Naive thymus-derived CD8-positive, alpha-beta T cell (primary cell): Measurements from ENCODE around the gene SETD3. TPM values are rescaled to one million over a fixed set of nuclear protein-coding genes. Genes with fewer than 3 reads are reported as not detected.

ENCODE experiments used
- ATAC-seq, 2 donors: fragments of 150-1000 bp; cut with Tn5 transposase in 1 of 2; sonication (Bioruptor Pico), chemical (Tn5 transposase) in 1 of 2; 1 replicate in 1 of 2; 2 replicates in 1 of 2; pipeline ENCODE4 v1.10.0; 2021; ENCODE audit warnings: mild to moderate bottlenecking in 2 of 2, moderate library complexity in 2 of 2
- POLR2A ChIA-PET: fragments of 350-600 bp; sonication (Branson Sonifier 250); formaldehyde crosslinking; loops from one replicate; lab custom pipeline; 2021; ENCODE audit warnings: antibody characterized with exemption; lab: Charles Lee
- DNase-seq, 10 donors: peaks; one replicate each; pipeline versions ENCODE4 v3.0.0 to v3.0.0-alpha.2; 2020 to 2022
- H3K27ac Mint-ChIP-seq, 10 donors: one replicate each; pipeline ENCODE4 v1.8.0; 2020 to 2022; ENCODE audit warnings: mild to moderate bottlenecking in 10 of 10, mixed read lengths in 10 of 10, moderate library complexity in 4 of 10, inconsistent platforms in 1 of 10
- H3K27me3 Mint-ChIP-seq, 5 donors: one replicate each; pipeline ENCODE4 v1.8.0; 2021 to 2022; ENCODE audit warnings: mixed read lengths in 5 of 5
- H3K36me3 Mint-ChIP-seq, 3 donors: one replicate each; pipeline ENCODE4 v1.8.0; 2020 to 2022; ENCODE audit warnings: mixed read lengths in 3 of 3, mild to moderate bottlenecking in 2 of 3, inconsistent platforms in 1 of 3
- H3K4me1 Mint-ChIP-seq, 4 donors: one replicate each; pipeline ENCODE4 v1.8.0; 2021 to 2022; ENCODE audit warnings: mixed read lengths in 4 of 4
- H3K4me3 Mint-ChIP-seq, 10 donors: one replicate each; pipeline ENCODE4 v1.8.0; 2020 to 2022; ENCODE audit warnings: mild to moderate bottlenecking in 10 of 10, mixed read lengths in 10 of 10, moderate library complexity in 6 of 10, inconsistent platforms in 1 of 10
- H3K9me3 Mint-ChIP-seq, 9 donors: one replicate each; pipeline ENCODE4 v1.8.0; 2020 to 2022; ENCODE audit warnings: mixed read lengths in 9 of 9, mild to moderate bottlenecking in 3 of 9, inconsistent platforms in 1 of 9, moderate library complexity in 1 of 9
- polyA plus RNA-seq, 3 donors: library from polyadenylated mRNA; unstranded; fragments of 300-500 nt; fragmentation: Illumina TruSeq; gene quantifications; one replicate each; pipeline ENCODE4 v1.2.3, GENCODE V29; 2021
- total RNA-seq, 8 experiments: library from RNA in 2 of 8; stranded (reverse) in 2 of 8; gene quantifications; one replicate each; pipeline ENCODE4 v1.2.3 and lab custom pipeline; 2021 to 2026

SETD3 gene
- total and polyA plus RNA-seq, 5 experiments from 2014 or later: 32.2 to 56.8 (median 35.6) TPM

DNA sequence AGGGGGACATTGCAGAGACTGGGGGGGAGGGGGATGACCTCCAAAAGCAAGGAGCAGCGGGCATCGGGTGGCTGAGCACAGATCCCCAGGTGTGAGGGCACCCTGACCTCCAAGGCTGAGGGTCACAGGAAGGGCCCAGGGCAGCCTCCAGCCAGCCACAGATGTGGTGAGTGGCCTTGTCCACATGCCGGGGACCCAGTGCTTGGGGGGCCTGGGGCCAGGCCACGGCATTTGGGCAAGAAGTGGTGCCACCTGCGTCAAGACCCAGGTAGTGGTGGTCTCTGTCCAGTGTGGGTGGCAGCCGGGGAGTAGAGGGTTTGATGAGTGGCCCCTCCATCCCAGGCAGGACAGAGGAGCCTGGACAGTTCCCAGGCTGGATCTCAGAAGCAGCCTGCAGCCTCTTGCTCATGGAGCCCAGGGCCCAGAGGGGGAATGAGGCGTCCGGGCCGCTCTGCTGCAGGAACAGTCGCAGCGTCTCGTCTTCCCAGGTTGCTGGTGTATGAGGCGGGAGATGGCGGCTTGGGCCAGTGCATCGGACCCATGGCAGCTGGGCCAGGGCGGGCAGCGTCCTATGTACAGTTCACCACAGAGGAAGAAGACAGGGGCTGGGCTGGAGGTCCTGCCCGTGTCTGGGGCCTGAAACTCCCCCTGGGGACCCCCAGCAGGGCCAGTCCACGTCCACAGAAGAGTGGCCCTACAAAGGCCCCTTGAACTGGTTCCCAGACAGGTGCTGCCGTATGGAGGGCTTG is 34.1 kb upstream of the SETD3 start:
- DNase-seq (peak in 1 of 10 donors; percentile 30), ATAC-seq (no peak)
- no peaks in the 10 kb centered on the region for H3K27me3 Mint-ChIP-seq
- peak overlapping the region in 2 of 10 donors; percentile 68 to 85 for H3K27ac Mint-ChIP-seq
- no peaks in the 10 kb centered on the region for H3K4me1 Mint-ChIP-seq
- POLR2A ChIA-PET: no interaction called here
- no peaks in the 10 kb centered on the region for H3K9me3 Mint-ChIP-seq
- H3K4me3 Mint-ChIP-seq: peak overlapping the region in 1 of 10 donors; percentile 5
- H3K36me3 Mint-ChIP-seq: peaks cover 0 to 22% (median 0%) of the 10 kb centered on the region in 3 donors

DNA sequence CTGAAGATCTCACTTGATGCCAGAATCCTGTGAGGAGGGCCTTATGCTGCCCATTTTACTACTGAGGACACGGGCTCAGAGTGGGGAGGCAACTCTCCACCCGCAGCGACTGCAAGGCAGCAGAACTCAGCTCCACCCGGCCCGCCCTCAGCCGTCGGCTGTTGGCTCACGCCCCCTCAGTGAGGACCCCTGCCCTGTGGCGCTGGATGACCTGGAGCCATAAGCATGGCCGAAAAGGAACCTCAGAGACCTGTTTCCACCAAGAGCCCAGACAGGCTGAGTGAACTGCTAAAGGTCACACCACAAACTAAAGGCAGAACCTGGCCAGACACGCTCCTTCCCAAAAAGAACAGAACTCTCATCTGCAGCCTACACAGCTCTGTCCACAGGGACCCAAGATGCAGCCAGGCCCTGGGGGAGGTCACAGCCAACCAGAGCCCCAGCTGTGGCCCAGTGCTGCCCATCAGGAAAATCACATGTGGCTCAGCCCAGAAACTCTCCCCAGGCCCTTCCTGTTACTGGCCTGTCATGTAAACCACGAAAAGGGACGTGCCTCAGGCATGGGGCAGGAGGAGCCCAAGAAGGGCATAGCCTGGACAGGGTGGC is 33.4 kb upstream of the SETD3 start:
- no peaks in the 10 kb centered on the region for H3K9me3 Mint-ChIP-seq
- no peaks in the 10 kb centered on the region for H3K27me3 Mint-ChIP-seq
- ATAC-seq (no peak), DNase-seq (peak in 1 of 10 donors; percentile 32)
- H3K4me3 Mint-ChIP-seq: no peak overlapping the region
- H3K4me1 Mint-ChIP-seq: peaks cover 0 to under 1% (median 0%) of the 10 kb centered on the region in 4 donors
- peaks cover 0 to 29% (median 0%) of the 10 kb centered on the region in 3 donors for H3K36me3 Mint-ChIP-seq
- POLR2A ChIA-PET: no interaction called here
- H3K27ac Mint-ChIP-seq: peak overlapping the region in 3 of 10 donors; percentile 17 to 68 (median 44)

DNA sequence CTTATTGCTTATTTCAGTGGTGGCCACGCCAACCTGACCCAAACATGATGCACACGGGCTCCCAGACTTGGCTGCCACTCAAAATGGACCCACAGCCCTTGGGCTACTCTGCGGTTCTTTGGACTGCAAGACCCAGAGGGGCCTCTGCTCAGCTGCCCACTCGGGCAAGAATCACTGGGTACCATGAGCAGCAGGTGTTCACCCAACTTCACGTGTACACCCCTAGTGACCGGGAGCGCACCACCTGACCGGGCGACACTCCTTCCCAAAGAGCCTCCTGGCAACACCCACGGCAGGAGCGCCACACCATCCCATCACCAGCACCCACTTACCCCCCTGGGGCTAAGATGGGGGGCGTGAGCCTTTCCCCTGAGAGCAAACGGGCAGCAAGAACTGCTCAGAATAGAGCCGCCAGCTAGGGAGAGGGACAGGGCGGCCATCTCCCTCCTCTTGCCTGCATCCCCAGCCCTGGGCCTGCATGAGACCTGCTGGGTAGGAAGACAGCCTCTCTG is 32.6 kb upstream of the SETD3 start:
- ATAC-seq (peak in 1 of 2 donors; percentile 8), DNase-seq (peak in 1 of 10 donors; percentile 37)
- H3K36me3 Mint-ChIP-seq: peaks cover 0 to 37% (median 0%) of the 10 kb centered on the region in 3 donors
- no peaks in the 10 kb centered on the region for H3K27me3 Mint-ChIP-seq
- POLR2A ChIA-PET: no interaction called here
- peak overlapping the region in 1 of 10 donors; percentile 68 for H3K27ac Mint-ChIP-seq
- H3K9me3 Mint-ChIP-seq: no peaks in the 10 kb centered on the region
- peaks cover 0 to 3% (median 0%) of the 10 kb centered on the region in 4 donors for H3K4me1 Mint-ChIP-seq
- H3K4me3 Mint-ChIP-seq: no peak overlapping the region

DNA sequence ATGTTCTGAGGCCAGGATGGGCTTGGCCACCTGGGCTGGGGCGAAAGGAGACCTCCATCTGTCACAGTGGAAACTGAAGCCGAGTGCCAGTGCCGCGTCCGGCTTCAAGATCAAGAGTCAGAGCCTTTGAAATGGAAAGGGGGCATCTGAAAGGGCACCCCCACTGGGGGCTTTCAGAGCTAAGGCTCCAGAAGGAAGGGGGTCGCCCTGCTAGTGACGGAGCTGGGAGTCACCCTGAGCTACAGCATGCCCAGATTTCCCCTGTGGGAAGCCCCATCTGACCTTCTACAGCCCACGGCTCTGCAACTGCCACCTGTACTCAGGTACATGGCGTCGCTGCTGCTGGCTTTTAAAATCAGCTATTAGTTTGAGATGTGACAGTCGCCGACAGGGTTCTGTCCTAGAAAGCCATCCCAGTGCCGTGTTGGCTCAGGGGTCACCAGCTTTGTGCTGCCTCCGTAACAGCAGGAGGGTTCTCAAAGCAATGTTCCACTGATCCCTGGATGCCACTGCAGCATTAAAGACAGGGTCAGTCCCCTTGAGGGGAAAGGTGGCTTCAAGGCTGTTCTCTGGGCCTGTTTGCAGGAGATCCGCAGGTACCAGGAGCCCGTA is 32.0 kb upstream of the SETD3 start:
- DNase-seq (peak in 1 of 10 donors; percentile 53), ATAC-seq (peak in 1 of 2 donors; percentile 3)
- Mint-ChIP-seq H3K9me3 (no peaks in the 10 kb centered on the region), H3K27me3 (no peaks in the 10 kb centered on the region), H3K27ac (peak overlapping the region in 2 of 10 donors; percentile 68 to 73), H3K4me1 (peaks cover 0 to 3% (median 0%) of the 10 kb centered on the region in 4 donors), H3K36me3 (peaks cover 0 to 42% (median 0%) of the 10 kb centered on the region in 3 donors), H3K4me3 (no peak overlapping the region)
- POLR2A ChIA-PET: no interaction called here

DNA sequence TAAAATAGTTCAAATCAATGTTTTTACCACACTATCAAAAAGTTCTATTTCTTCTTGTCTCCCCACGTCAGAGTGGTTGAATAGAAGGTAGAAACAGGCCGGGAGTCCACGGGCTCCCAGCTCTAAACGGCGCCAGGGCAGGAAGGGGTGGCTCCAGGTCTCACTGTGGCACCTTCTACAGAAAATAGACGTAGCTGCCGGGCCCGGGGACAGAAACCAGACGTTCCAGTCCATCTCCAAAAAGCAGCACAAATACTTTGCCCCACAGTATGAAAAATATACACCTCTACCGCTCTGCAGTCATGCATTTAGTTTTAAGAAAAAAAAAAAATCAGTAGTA is 31.4 kb upstream of the SETD3 start:
- POLR2A ChIA-PET: no interaction called here
- Mint-ChIP-seq H3K9me3 (no peaks in the 10 kb centered on the region), H3K4me1 (peaks cover 0 to 3% (median 0%) of the 10 kb centered on the region in 4 donors), H3K27ac (peak overlapping the region in 4 of 10 donors; percentile 20 to 73 (median 60)), H3K36me3 (peaks cover 0 to 48% (median 0%) of the 10 kb centered on the region in 3 donors), H3K4me3 (no peak overlapping the region), H3K27me3 (no peaks in the 10 kb centered on the region)
- ATAC-seq (no peak), DNase-seq (no peak)

DNA sequence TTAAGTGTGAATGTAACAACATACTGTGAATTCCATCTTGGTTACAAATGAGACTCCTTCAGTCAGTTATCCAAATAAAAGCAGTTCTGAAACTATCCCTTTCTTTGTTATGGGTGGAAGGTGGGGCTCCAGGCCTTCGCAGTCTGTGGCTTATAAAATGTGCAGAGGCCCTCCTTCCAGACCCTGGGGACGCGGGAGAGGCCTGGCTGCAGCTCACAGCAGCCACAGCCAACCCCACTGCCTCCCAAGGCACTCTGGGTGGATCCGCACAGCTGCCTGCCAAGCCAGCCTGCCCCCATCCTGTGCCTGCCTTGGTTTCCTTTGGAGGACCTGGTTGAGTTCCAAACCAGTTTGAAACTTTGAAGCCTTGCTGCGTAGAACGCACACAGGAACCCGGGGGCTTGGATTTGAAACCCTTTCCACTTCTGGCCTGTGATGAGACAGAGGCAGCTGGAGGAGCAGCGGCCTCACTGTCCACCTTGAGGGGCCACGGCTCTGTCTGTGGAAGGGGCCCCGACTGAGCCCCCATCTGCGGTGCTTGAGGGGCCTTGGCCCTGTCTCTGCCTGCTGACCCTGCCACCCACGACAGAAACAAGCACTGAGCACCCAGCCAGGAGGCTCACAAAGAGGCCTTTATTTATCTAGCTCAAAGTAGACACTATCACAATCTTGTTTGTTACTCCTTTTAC is 30.9 kb upstream of the SETD3 start:
- Mint-ChIP-seq H3K9me3 (no peaks in the 10 kb centered on the region), H3K4me3 (no peak overlapping the region), H3K4me1 (peaks cover 0 to 3% (median 0%) of the 10 kb centered on the region in 4 donors), H3K36me3 (peaks cover 0 to 53% (median 0%) of the 10 kb centered on the region in 3 donors), H3K27ac (peak overlapping the region in 2 of 10 donors; percentile 20 to 51), H3K27me3 (no peaks in the 10 kb centered on the region)
- POLR2A ChIA-PET: no interaction called here
- DNase-seq (no peak), ATAC-seq (no peak)

DNA sequence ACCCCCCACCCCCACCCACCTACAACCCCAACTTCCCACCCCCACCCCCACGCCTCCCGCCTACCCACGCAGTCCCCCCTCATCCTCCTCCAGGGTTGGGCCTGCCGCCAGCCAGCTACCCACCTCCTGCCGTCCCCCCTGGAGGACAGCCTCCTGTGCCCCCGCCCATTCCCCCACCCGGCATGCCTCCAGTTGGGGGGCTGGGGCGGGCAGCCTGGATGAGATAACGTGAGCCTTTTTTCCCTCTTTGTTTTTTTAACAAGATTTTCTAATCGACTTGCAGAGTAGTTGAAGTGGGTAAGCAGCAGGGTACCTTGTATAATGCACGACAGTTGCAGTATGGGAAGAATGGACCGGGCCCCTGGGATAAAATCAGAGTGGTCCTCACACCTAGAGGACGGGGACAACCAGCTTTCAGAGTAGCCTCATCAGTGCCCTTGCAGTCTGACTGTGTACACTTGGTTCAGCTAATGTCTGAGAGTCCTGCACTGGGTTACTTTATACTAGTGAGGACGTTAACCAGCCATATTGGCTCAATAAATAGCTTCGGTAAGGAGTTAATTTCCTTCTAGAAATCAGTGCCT is 30.0 kb upstream of the SETD3 start:
- H3K36me3 Mint-ChIP-seq: peaks cover 0 to 63% (median 5%) of the 10 kb centered on the region in 3 donors
- H3K27me3 Mint-ChIP-seq: no peaks in the 10 kb centered on the region
- H3K9me3 Mint-ChIP-seq: no peaks in the 10 kb centered on the region
- peaks cover 0 to 3% (median 0%) of the 10 kb centered on the region in 4 donors for H3K4me1 Mint-ChIP-seq
- ATAC-seq (no peak), DNase-seq (no peak)
- POLR2A ChIA-PET: no interaction called here
- no peak overlapping the region for H3K27ac Mint-ChIP-seq
- H3K4me3 Mint-ChIP-seq: no peak overlapping the region

DNA sequence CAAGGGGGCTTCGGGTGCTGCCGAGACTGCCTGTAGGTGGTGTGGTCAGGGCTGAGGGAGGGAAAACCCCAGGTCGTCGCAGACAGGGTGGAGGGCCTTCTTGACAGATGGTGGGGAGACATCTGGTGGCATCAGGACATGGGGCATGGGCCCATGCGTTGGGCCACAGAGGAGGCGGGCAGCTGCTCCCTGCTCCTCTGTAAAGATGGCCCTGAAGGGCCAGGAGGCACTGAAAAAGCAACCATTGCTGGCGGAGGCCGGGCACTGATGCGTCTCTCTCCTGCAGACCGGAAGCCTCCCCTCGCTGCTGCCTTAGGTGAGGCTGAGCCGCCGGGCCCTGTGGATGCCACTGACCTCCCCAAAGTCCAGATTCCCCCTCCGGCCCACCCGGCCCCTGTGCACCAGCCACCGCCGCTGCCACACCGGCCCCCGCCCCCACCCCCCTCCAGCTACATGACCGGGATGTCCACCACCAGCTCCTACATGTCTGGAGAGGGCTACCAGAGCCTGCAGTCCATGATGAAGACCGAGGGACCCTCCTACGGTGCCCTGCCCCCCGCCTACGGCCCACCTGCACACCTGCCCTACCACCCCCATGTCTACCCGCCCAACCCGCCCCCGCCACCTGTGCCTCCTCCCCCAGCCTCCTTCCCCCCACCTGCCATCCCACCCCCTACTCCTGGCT is 29.4 kb upstream of the SETD3 start:
- Mint-ChIP-seq H3K4me3 (no peak overlapping the region), H3K4me1 (peaks cover 0 to 3% (median 0%) of the 10 kb centered on the region in 4 donors), H3K27ac (peak overlapping the region in 2 of 10 donors; percentile 21 to 24), H3K27me3 (no peaks in the 10 kb centered on the region), H3K9me3 (no peaks in the 10 kb centered on the region), H3K36me3 (peaks cover 0 to 69% (median 7%) of the 10 kb centered on the region in 3 donors)
- POLR2A ChIA-PET: no interaction called here
- DNase-seq (no peak), ATAC-seq (no peak)

DNA sequence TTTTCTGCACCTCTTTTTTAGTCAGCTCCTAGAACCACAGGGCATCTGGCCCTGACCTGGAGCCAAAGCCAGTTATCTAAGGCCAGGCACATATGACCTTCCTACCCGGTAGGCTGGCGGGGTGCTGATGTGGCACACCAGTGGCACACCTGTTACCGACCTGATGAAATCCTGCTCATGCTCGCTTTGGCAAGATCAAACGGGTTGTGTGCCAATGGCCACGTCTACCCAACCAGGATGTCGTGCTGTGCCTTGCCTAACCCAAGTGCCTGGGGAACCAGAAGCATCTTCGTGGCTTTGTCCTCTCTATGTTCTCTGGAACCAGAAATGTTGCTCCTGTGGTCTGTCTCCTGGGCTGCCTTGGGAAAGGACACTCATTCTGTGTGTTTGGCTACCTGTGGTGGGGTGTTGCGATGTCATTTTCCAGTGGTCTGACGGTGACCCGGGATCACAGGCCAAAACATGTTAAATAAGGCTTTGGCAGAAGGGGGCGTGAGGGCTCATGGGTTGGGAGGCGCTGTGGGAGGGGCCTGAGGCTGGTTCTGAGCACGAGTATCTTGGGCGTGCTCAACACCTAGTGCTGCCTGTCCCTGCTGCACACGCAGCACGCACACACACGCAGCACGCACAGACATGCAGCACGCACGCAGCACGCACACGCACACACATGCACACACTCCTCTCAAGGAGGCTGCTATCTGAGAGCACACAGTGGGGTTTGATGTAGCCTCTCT is 28.4 kb upstream of the SETD3 start:
- Mint-ChIP-seq H3K9me3 (no peaks in the 10 kb centered on the region), H3K36me3 (peaks cover 0 to 78% (median 12%) of the 10 kb centered on the region in 3 donors), H3K27ac (peak overlapping the region in 3 of 10 donors; percentile 48 to 73 (median 68)), H3K4me3 (no peak overlapping the region), H3K27me3 (no peaks in the 10 kb centered on the region), H3K4me1 (peaks cover 0 to 3% (median 0%) of the 10 kb centered on the region in 4 donors)
- DNase-seq: no peak
- POLR2A ChIA-PET: no interaction called here
- ATAC-seq: no peak

DNA sequence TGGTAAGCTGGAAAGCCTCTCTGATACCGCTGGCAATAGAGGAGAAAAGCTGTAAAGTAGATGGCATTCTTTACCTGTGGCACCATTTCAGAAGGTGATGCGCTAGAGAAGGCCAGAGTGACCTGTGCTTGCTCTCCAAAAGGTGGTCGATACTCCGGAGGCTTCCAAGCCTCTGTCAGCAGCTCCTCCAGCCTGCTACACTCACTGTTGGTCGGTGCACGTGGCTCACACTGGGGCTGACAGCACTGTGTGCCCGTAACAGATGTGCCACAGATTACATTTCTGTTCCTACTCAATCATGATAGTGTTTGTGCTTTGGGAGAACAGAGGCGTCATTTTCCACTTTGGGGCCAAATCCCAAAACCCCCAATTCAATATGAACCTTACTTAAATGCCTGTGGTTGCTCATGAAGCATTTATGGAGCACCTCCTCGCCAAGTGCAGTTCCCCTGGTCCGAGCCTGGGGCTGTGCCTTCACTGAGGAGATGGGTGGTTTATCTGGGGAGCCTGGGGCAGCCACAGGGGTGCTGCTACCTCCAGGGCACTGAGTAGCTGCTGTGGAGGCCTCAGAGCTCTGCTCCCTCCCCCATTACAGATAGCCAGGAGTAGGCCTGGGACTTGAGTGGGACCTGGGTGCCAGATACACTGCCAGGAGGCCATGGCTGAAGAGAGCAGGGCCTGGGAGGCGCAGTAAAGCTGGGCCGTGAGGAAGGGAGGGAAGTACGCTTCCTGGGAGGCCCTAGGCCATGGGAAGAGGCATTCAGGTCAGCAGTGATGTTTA is 27.4 kb upstream of the SETD3 start:
- no peak for ATAC-seq
- POLR2A ChIA-PET: no interaction called here
- Mint-ChIP-seq H3K4me3 (no peak overlapping the region), H3K36me3 (peaks cover 0 to 84% (median 12%) of the 10 kb centered on the region in 3 donors), H3K9me3 (no peaks in the 10 kb centered on the region), H3K4me1 (peaks cover 0 to 3% (median 0%) of the 10 kb centered on the region in 4 donors), H3K27me3 (no peaks in the 10 kb centered on the region), H3K27ac (peak overlapping the region in 4 of 10 donors; percentile 14 to 78 (median 52))
- no peak for DNase-seq
